Measurements from ENCODE around the gene VTA1.

DNA sequence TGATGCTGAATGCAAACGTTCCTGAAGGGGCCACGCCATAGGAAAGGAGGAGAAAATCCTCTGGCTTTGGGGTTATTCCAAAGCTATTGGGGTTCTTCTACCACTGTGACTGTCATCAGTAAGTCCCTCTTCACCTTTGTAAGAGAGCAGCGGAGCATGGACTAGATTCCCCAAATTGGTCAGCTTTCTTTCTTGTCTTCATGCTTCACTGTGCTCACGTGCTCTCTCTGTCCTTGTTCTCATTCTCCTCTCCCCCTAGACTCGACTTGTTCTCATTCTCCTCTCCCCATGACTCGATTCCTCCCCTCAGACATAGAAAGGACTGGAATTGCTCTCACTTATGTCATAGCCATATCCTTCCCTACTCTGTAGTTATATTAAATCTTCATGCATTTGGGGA is 99.9 kb downstream of the VTA1 start:
- TF ChIP-seq EZH2phosphoT487 (IDR thresholded peaks at IDR 0.05; ENCODE audit: borderline replicate concordance, low read depth, low read length) = no peak
- TF ChIP-seq, protein P1, sequence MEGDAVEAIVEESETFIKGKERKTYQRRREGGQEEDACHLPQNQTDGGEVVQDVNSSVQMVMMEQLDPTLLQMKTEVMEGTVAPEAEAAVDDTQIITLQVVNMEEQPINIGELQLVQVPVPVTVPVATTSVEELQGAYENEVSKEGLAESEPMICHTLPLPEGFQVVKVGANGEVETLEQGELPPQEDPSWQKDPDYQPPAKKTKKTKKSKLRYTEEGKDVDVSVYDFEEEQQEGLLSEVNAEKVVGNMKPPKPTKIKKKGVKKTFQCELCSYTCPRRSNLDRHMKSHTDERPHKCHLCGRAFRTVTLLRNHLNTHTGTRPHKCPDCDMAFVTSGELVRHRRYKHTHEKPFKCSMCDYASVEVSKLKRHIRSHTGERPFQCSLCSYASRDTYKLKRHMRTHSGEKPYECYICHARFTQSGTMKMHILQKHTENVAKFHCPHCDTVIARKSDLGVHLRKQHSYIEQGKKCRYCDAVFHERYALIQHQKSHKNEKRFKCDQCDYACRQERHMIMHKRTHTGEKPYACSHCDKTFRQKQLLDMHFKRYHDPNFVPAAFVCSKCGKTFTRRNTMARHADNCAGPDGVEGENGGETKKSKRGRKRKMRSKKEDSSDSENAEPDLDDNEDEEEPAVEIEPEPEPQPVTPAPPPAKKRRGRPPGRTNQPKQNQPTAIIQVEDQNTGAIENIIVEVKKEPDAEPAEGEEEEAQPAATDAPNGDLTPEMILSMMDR (conservative IDR thresholded peaks at IDR 0.05; ENCODE audit: low read length) = no peak
